Left ventricle myocardium inferior (tissue), 1 donor: ENCODE data around the gene NHSL1. TPM values are rescaled to one million over a fixed set of nuclear protein-coding genes. Genes with fewer than 3 reads are reported as not detected.
A peak's percentile ranks its signal among the peaks of the same experiment; 100 is the strongest.

Experiments
- DNase-seq: peaks from one replicate; pipeline ENCODE4 v3.0.0-alpha.2; 2020
- H3K27ac ChIP-seq: fragments of 200-600 bp; replicated peaks from 2 replicates; pipeline ENCODE4 v1.8.0; 2021
- H3K27me3 ChIP-seq: fragments of 200-600 bp; 2 replicates; pipeline ENCODE4 v1.8.0; 2021; ENCODE audit warnings: low read depth
- H3K36me3 ChIP-seq: fragments of 200-600 bp; 2 replicates; pipeline ENCODE4 v1.8.0; 2021
- H3K4me1 ChIP-seq: fragments of 200-600 bp; 2 replicates; pipeline ENCODE4 v1.8.0; 2021
- H3K4me3 ChIP-seq: fragments of 200-600 bp; 2 replicates; pipeline ENCODE4 v1.8.0; 2021; ENCODE audit warnings: mild to moderate bottlenecking, moderate library complexity
- H3K9me3 ChIP-seq: fragments of 200-600 bp; replicated peaks from 2 replicates; pipeline ENCODE4 v1.8.0; 2021
- CTCF ChIP-seq: fragments of 200-600 bp; IDR thresholded peaks from 2 replicates; pipeline ENCODE4 v1.8.0; 2021; ENCODE audit warnings: antibody characterized with exemption, mild to moderate bottlenecking, borderline replicate concordance
- intact Hi-C: fragments of 100-400 bp; cut with micrococcal nuclease; formaldehyde crosslinking; loops from one replicate; pipeline ENCODE4 v1.11.0; 2022
- microRNA-seq: library from miRNA; unstranded; fragments of <30 nt; microRNA quantifications from one replicate; pipeline ENCODE4 v1.2.0, GENCODE V29; 2020
- total RNA-seq: library from RNA; stranded (reverse); fragmentation: NEBNext Ultra II Directional; extraction: Animal tissue kit (Norgen Biotek cat#: 25700); gene quantifications from one replicate; pipeline ENCODE4 v1.2.1, GENCODE V29; 2021
- donor health status: DM: no; HTN: yes; CAD: no; lungs with severe emphysema.

NHSL1 gene
- total RNA-seq, 1 donor from 2014 or later: 44.7 TPM

- no peaks in the 10 kb centered on the region for H3K36me3 ChIP-seq
- H3K4me1 ChIP-seq: no peaks in the 10 kb centered on the region
- intact Hi-C loops: no loop called here
- H3K9me3 ChIP-seq: no peaks in the 10 kb centered on the region
- TF ChIP-seq CTCF: no peak
- no peaks in the 10 kb centered on the region for H3K27me3 ChIP-seq
- H3K27ac ChIP-seq: no peak overlapping the region
- no peak for DNase-seq
- no peak overlapping the region for H3K4me3 ChIP-seq
Measured at GRCh38 chr6:138374230-138374629, 125.1 kb downstream of the NHSL1 start.

GRCh38 chr6:138372711-138373463, 126.4 kb downstream of the NHSL1 start:
- TF ChIP-seq CTCF: no peak
- no peak for DNase-seq
- H3K4me1 ChIP-seq: no peaks in the 10 kb centered on the region
- H3K27ac ChIP-seq: no peak overlapping the region
- H3K4me3 ChIP-seq: no peak overlapping the region
- no peaks in the 10 kb centered on the region for H3K36me3 ChIP-seq
- intact Hi-C loops: no loop called here
- no peaks in the 10 kb centered on the region for H3K9me3 ChIP-seq
- no peaks in the 10 kb centered on the region for H3K27me3 ChIP-seq

Small RNA genes within 50 kb of the gene (microRNA-seq; reads per million reads assigned to microRNA genes)
- gene MIR3145: 6.6 reads per million, percentile 19 among the genes with 10 or more reads in this experiment

Other genes starting within 250 kb of the NHSL1 start
- not detected for gene SMIM28, start 121.6 kb downstream of the NHSL1 start, total RNA-seq
- gene HEBP2, start 95.3 kb downstream of the NHSL1 start, total RNA-seq: 101 TPM